Astrocyte (in vitro differentiated cells and primary cell): ENCODE results near the gene CHKA.

Source experiments
- EZH2 ChIP-seq: IDR thresholded peaks from 2 replicates; pipeline ENCODE4 v1.6.1; 2012; ENCODE audit warnings: mild to moderate bottlenecking, low read length, inconsistent platforms; ENCODE audit not compliant: insufficient read depth
- TF ChIP-seq, protein P1 (sequence below): IDR thresholded peaks from 2 replicates; pipeline ENCODE4 v1.5.1; 2011; ENCODE audit warnings: low read depth, mild to moderate bottlenecking, inconsistent platforms, low read length, moderate library complexity; ENCODE audit not compliant: insufficient read depth

DNA sequence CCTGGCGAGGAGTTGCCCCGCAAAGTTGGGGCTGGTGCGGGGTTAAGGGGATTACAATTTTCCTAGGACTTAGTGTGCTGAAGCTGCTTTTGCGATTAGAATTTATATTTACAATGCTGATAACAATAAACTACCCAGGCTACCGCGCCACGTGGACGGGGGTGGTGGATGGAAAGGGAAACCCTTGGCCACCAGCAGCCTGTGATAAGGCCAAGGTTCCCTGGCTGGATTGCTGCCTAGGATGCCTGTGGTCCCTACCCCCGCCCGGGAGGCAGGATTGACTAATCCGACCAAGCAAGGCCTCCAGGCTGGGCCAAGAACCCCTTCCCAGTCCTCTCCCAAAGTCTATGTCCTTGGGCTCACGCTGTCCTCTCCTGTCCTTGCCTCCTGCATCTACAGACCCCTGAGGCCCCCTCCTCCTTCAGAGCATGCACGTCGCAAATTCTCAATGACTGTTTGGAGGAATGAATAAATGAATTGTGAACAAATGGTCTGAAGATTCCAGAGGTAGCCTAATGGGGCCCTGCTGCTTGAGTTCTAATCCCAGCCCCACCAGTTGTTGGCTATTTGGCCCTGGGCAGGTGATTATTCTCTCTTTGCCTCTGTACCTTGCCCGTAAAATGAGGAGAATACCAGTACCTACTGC, 7.6 kb upstream of the CHKA start:
- no peak for TF ChIP-seq EZH2
- TF ChIP-seq, protein P1, sequence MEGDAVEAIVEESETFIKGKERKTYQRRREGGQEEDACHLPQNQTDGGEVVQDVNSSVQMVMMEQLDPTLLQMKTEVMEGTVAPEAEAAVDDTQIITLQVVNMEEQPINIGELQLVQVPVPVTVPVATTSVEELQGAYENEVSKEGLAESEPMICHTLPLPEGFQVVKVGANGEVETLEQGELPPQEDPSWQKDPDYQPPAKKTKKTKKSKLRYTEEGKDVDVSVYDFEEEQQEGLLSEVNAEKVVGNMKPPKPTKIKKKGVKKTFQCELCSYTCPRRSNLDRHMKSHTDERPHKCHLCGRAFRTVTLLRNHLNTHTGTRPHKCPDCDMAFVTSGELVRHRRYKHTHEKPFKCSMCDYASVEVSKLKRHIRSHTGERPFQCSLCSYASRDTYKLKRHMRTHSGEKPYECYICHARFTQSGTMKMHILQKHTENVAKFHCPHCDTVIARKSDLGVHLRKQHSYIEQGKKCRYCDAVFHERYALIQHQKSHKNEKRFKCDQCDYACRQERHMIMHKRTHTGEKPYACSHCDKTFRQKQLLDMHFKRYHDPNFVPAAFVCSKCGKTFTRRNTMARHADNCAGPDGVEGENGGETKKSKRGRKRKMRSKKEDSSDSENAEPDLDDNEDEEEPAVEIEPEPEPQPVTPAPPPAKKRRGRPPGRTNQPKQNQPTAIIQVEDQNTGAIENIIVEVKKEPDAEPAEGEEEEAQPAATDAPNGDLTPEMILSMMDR, result no peak
